ENCODE data around the gene ARRDC1.
"Not testable (repeated sequence)": the region's sequence is repeated elsewhere in the genome, so short reads cannot be mapped to it uniquely, and the experiment has no call there.

ARRDC1 gene

DNA sequence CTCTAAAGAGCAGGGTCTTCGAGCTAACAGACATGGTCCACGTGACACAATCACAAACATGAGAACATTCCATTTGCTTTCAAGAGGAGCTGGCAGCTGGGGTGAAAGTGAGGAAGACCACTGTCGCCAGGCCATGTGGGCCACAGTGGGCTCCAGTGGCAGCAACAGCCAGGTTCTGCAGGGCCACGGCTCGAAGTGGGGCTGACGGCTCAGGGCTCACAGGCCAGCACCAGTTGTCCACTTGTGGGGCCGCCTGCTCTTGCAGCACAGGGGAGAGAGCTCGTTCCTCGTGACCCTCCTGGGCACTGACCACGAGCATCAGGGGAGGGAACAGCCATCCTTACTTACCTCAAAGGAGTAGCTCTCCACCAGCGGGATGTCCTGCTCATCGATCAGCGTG lies 17.2 kb upstream of the ARRDC1 start:
- FAIRE-seq: no peak

DNA sequence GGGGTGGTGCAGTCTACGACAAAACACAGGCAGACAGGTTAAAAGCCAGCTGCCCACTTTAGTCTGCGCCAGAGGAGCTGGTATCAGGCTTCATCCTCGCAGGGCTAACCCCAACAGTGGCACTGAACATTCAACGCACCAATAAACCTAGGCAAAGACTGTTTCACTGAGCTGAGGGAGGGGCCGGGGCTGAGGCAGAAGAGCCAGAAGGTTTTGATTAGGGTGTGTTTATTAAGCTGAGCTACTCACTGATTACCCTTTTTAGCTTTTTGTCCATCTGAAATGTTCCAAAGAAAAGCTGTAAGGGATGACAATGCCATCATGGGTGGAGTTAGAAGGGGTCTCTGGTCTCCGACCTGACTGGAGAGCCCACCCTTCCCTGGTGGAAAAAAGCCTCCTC lies 16.6 kb upstream of the ARRDC1 start:
- no peak for FAIRE-seq

DNA sequence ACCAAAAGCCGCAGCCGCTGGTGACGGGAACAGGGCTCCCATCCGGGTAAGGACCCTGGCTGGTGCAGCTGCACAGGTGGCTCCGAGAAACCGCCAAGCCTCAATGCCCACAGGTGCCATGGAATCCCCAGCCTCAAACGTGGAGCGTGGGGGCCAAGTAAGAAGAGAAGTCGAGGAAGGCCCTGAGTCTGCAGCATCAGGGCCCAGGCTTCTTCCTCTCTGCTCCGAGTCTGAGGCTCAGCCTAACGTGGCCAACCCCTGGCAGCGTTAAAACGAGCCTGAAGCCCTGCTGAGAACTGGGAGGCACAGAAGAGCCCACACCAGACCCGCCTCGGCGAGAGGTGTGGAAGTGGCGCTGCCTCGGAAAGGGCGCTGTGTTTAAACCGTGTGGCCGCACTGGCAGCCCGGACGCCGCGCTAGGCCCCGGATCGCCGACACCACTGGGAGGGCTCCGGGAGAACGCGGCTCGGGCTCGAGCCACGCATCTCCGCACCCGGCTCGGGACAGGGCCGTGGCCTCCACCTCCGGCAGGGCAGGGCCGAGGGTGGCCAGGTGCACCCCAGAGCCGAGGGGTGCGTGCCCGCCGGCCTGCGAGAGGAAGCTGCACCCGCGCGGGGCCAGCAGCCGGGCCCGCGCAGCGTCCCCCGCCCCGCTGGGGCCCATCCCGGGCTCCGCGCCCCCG lies 15.9 kb upstream of the ARRDC1 start:
- FAIRE-seq: no peak

DNA sequence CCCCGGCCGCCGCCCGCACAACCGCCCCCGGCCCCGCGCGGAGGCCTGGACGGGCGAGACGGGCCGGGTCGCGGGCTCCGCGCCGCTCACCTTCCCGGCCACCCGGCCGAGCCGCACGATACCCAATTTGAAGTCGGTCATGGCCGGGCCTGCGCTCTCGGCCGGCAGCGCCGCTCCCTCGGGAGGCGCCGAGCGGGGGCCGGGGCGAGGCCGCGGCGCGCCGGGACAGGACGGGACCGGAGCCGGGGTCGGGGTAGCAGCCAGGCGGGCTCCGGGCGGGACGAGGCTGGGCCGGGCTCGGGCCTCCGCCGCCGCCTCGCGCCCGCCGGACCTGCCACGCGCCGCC lies 15.4 kb upstream of the ARRDC1 start:
- FAIRE-seq: no peak

DNA sequence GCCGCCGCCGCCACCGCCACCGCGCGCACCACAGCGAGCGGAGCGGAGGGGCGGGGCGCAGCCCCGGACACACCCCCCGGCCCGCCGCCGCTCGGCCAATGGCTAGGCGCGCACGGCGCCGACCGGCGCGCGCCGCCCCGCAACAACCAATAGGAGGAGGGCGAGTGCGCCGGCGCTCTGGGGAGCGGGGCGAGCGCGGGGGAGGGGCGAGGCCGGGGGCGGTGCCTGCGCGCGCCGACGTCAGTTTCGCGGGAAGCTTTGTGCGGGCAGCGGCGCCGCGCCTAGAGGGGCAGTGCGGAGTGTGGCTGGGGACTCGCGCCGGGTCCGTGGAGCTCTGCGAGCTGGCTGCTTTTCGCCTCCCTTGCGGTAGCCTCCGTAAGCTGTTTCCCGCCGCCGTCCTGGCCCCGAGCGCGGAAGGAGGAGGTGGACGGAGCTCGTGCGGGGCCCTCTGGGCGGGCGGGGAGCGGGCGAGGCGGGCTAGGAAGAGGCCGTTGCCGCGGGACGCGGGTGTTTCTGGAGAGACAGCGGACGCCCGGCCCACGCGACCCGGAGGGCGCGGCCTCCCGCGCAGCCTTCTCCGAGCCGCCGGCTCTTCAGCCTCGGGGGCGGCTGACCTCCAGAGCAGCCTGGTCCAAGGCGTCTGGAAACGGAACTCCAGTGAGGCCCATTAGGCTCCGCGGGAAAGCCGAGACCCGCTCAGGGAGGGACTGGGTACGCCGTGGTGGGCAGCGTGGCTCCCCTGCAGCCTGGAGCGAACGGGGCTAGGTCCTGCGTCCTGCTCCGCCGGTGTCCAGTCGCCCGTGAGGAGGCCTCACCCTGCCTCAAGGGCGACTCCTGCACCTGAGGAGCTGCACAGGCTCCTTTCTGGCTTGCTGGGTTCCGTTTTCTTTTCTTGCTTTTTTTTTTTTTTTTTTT lies 14.8 kb upstream of the ARRDC1 start, which contains the start of gene ZMYND19:
ZMYND19 (minus strand) TSS at position 44 of the 915 bp plus-strand sequence. CDS start 249 bp downstream, outside the sequence.
- no peak for FAIRE-seq

DNA sequence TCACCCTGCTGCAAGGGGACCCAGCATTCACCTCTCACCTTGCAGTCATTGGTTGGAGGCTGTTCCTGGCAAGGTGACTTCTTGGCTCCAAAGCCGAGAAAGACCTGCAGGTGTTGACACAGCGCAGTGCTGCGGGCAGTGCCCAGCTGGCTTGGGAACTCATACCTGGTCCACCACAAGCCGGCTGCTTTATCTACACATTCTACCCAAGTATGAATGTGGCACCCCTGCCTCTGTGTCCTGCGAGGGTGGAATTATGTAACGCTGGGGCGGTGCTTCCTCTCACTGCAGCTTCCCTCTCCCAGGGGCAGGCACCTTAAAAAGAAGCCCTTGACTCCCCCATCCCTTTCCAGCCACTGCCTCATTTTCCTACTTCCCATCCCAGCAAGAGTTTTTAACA lies 12.7 kb upstream of the ARRDC1 start:
- FAIRE-seq: no peak

DNA sequence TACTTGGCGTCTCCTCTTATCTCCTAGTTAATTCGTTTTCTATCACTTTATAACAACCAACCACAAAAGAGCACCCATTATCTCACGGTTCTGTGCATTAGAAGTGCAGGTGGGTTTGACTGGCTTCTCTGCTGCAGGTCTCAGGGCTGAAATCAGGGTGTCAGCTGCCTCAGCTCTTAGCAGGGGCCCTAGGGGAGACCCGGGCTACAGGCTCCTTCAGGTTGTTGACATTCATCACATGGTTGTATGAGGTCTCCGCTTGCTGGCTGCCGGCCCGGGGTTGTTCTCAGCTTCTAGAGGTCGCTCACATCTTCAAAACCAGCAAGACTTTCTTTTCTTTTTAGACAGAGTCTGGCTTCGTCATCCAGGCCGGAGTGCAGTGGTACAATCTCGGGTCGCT lies 12.3 kb upstream of the ARRDC1 start:
- no peak for FAIRE-seq

DNA sequence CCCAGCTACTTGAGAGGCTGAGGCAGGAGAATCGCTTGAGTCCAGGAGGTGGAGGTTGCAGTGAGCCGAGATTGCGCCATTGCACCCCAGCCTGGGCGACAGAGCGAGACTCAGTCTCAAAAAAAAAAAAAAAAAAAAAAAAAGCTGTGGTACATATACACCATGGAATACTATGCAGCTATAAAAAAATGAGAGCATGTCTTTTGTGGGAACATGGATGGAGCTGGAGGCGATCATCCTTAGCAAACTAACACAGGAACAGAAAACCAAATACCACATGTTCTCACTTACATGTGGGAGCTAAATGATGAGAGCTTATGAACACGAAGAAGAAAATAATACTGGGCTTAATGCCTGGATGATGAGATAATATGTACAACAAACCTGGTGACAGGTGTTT lies 8.9 kb upstream of the ARRDC1 start:
- FAIRE-seq: not testable (repeated sequence)

DNA sequence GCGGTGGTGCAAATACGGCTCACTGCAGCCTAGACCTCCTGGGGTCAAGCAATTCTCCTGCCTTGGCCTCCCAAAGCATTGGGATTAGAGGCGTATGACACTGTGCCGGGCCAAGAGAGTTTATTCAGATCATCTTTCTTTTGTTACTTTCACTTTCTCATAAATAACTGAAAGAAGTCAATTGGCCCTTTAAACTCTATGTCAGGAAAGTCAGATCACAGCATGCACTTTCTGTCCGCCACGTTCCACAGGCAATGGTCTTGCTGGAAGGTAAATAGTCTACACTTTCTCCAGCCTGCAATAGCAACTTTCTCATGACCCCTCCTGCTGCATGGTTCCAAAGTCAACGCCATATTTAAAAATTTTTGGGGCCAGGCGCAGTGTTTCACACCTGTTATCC lies 6.5 kb upstream of the ARRDC1 start:
- FAIRE-seq: no peak

DNA sequence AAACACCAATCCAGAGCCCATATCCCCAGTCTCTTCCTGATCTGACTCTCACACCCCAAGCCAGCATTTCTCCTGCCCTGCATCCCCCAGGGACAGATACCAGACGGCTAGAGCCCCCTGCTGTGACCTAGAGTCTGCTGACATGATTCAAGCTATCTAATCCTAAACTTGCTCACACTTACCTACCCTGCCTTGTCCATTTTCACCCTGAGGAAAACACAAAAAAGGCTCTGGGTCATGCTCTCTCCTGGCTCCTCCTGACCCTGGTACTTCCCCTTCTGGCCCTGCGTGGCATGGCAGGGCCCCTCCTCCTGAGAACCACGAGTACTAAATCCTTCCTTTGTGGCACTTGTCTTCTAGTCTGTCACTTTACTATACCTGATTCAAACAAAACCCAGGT lies 2.8 kb upstream of the ARRDC1 start:
- no peak for FAIRE-seq

DNA sequence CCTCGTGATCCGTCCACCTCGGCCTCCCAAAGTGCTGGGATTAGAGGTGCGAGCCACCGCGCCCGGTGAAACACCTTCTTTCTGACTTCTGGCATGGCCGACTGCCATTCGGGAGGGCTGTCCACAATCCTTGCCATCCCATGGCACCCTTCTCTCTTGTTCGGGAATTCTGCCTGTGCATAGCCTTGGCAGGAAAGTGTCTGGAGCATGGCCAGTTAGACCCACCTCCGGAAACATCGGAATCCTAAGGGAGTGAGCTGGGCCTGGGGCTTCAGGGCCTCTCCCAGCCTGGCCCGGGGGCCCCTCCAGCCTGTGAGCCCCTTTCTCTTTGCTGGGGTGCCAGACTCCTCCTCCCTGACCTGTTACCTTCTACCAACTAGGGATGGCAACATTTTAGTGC lies 1.6 kb upstream of the ARRDC1 start:
- FAIRE-seq: no peak

DNA sequence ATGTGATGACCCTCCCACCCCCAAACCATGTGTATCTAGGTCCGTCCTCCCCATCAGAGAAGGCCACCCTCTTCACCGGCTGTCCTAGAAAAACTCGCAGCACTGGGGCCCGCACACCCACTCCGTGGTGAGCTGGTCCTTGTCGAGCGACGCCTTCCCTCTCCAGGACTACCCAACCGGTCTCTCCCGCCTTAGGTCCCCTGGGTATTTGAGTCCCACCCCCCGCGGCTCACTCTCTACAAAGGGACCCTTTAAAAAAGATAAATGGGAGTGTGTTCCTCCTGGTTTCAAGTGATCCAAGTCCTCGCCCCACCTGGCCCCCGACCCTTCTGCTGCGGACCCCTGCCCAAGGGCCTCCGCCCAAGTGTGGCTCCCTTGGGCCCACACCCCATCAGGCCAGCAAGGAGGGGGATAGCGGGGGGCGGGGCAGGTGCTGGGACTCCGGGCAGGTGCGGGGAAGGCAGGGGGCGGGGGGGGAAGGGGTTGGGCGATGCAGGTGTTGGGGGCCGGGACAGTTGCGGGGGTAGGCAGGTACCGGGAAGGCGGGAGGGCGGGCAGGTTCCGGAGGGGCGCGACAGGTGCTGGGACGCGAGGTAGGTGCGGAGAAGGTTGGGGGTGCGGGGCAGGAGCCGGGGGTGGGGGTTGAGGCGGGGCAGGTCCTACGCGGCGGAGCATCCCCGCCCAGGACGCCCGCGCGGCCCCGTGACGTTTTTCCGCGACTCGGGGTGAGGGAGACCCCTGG lies 970 bp upstream of the ARRDC1 start:
- FAIRE-seq: no peak

DNA sequence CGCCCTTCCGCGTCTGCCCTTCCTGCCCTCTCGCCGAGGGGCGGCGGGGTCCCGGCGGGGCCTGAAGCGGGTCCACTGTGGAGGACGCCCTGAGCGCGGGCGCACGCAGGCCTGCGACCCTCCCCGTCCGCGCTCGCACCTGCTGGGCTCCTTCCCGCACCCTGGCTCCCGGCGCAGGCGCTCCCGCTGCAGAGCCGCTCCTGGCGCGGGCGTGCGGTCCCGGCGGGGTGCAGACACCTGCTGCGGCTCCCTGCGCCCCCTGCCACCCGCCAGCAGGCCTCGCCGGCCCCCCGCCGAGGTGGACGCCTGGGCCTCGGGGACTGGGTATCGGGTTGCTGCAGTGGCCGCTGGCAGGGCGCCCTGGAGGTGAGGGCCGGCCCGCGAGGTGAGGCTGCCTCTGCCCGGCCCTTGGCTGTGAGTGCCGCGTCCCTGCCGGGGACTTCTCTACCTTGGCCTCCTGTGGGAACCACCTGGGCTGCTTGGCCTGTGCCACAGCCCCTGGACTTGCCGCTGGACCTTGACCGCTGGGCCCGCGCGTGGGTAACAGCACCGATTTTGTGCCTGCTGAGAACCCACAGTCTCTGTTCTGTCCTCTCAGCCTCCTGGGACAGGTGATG lies 627 bp downstream of the ARRDC1 start:
- no peak for FAIRE-seq

DNA sequence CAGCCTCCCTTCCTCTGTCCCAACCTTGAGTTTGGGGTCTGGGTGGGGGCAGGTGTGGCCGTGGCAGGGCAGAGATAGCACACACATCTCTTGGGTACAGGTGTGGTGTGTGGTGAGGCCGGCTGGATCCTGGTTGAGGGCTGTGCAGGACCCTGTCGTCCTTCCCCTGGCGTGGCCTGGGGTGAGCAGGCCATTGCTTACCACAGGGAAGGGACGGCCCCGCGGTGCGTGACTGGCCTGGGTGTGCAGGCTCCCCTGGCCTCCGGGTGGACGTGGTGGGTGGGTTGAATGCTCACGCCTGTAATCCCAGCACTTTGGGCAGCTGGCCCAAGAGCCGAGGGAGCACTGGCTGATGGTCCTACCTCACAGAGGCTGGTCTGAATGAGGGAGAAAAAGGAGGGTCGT lies 1.2 kb downstream of the ARRDC1 start:
- FAIRE-seq: no peak

DNA sequence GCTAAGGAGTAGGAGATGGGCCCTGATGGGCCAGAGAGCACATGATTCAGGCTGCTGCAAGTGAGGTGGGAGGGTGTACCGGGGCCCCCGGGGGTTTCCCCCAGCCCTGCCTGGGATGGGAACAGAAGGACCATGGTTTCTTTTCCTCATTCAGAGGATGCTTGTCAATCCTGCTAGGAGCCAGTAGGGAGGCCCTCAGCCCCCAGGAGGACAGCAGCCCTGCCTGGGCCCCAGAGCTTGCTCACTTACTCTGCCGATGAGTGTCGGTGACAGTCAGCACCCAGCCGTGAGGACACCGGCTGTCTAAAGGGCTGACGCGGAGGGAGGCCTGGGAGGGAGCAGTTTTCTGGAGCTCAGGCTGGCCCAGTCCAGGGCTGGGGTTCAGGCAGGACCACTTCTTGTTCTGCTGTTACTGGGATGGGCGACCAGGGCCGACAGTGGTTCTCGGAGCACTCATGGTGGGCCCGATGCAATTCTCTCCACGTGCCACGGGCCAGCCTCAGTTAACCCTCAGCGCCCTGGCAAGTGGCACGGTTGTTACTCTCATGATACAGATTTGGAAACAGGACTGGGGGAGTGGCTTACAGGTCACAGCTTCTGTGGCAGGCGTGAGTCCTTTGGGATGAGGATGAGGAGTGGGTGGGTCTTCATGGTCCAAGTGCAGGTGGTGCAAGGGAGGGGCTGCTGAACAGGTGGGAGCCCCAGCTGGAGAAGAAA lies 1.8 kb downstream of the ARRDC1 start:
- no peak for FAIRE-seq

DNA sequence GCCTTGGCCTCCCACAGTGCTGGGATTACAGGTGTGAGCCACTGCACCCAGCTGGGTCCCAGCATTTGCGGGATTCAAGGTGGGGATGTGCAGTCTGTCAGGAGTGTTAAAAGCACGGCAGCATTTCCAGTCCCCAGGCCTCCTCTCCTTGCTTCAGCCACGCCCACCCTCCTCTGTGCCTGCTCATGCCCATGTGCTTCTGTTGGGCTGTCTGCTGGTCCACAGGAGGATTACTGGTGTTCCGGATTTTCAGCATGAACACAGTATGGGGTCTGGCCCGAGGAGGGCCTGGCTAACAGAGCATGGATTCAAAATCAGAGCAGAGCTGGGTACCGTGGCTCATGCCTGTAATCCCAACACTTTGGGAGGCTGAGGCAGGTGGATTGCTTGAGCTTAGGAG lies 5.5 kb downstream of the ARRDC1 start:
- FAIRE-seq: no peak

DNA sequence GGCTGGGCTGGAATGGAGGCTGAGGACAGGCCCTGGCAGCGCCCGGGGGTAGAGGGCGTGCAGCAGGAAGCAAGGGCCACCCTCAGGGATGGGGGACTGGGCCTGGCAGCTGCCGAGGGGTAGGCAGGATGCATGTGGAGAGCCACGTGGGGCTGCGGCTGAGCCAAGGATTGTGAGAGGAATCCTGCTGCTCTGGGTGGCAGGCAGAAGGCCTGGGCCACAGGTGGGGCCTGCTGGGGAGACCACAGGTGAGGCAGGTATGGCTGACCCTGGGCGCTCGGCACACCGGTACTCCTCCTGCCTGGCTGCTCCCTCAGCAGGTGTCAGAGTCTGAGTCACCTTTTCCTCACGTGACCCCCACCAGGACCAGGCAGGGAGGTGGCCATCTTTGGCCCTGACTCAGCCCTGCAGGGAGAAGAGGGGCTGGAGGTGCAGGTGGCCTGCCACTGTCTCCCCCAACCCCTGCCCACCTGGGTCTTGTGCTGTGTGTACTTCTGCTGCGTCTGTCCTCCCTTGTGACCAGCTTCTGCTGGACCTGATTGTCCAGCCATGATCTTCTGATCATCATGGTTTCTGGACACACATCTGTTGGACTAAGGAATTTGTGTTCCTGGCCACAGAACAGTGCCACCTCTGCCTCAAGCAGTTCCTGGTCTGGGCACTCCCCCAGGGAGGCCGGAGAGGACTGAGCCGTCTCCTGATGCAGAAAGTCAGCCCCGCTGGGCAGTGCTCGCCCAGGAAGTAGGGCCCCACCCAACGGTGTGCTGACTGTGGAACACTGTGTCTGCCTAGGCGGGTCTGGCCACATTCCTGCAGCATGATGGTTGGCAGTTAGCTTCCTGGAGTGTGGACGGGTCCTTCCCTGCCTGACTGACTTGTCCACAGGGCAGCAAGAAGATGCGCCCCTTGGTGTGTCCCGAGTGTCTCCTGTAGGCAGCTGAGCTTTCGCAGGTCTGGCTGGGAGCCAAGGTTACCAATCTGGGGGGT lies 6.4 kb downstream of the ARRDC1 start:
- no peak for FAIRE-seq

DNA sequence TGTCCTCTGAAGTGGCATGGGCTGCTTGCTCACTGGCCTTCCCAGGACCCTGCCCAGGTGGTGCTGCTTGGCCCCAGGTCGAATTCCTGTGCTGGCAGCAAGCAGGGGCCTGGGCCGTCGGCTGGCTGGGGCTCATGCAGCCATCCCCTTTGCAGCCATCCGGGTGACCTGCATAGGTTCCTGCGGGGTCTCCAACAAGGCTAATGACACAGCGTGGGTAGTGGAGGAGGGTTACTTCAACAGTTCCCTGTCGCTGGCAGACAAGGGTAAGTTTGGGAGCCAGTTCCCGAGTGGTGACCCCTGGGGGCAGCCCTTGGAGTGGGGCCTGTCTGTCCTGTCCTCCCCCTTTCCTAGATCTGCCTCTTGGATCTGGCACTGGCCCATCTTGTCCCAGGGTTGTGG lies 7.3 kb downstream of the ARRDC1 start:
- no peak for FAIRE-seq

DNA sequence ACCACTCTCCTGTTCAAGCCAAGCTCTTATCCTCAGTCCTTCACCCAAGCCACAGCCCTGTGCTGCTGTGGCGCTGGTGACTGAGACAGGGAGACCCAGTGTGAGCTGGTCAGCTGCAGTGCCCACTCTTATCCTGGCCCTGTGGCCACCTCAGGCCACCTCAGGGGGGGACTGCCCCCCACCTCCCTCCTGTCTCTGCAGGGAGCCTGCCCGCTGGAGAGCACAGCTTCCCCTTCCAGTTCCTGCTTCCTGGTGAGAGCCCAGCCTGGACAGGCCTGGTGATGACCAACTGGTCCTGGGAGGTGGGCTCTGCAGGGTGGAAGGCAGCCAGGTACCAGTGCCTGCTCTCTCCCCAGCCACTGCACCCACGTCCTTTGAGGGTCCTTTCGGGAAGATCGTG lies 7.8 kb downstream of the ARRDC1 start:
- no peak for FAIRE-seq

DNA sequence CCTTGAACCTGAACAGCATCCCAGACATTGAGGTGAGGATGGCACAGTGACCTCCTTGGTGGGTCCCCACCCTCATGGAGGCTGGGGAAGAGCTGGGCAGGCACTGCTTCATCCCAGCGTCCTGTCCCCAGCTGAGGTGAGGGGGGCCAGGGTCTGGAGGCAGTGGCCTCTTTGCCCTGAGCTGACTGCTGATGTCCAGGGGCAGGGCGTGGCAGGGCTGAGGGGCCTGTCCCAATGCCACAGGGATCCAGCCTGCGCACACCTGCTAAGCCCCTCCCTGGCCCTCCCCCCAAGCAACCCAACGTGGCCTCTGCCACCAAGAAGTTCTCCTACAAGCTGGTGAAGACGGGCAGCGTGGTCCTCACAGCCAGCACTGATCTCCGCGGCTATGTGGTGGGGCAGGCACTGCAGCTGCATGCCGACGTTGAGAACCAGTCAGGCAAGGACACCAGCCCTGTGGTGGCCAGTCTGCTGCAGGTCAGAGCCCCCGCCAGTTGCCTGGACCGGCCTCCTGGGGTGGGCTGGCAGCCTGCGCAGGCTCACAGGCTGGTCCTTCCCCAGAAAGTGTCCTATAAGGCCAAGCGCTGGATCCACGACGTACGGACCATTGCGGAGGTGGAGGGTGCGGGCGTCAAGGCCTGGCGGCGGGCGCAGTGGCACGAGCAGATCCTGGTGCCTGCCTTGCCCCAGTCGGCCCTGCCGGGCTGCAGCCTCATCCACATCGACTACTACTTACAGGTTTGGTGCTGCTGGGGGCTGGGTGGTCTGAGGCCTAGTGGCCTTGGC lies 8.4 kb downstream of the ARRDC1 start:
- FAIRE-seq: no peak

Measured in TTC549 (cell line).